ENCODE results near the gene SASH1. TPM values are rescaled to one million over a fixed set of nuclear protein-coding genes. Genes with fewer than 3 reads are reported as not detected.

Gene SASH1
- total and polyA plus RNA-seq, 2 of the 8 experiments (the other 6 are each of a cell fraction or from before 2014, with no cell fraction given): 6.0 to 20.2 TPM

- Histone ChIP-seq H3K9ac (replicated peaks in 1 of 4; ENCODE audit: extremely low read depth in 1 of 4, low read depth in 3 of 4, low read length in 3 of 4) (no peak overlapping the region), H3K4me3 (ENCODE audit: extremely low read depth in 1 of 4, insufficient read depth in 2 of 4, low read depth in 3 of 4, low read length in 4 of 4) (no peak overlapping the region), H3K4me2 (ENCODE audit: insufficient read depth in 1 of 2, low read depth in 2 of 2, low read length in 2 of 2) (no peak overlapping the region), H3K36me3 (ENCODE audit: control insufficient read depth in 2 of 4, insufficient read depth in 4 of 4, low read length in 3 of 4) (peaks cover 16 to 31% (median 28%) of the 10 kb centered on the region in 4 experiments), H3K56ac (replicated peaks; ENCODE audit: insufficient read length, low read depth, low read length) (no peak overlapping the region), H3K23ac (ENCODE audit: insufficient read length) (no peak overlapping the region), H3K14ac (ENCODE audit: insufficient read length) (no peak overlapping the region), H3K27ac (ENCODE audit: low read depth, low read length) (no peak overlapping the region), H2AFZ (ENCODE audit: low read length) (no peak overlapping the region), H3K27me3 (replicated peaks in 1 of 4; ENCODE audit: control insufficient read depth in 3 of 4, extremely low read depth in 1 of 4, insufficient read depth in 3 of 4, low read length in 3 of 4) (no peaks in the 10 kb centered on the region), H2BK120ac (replicated peaks; ENCODE audit: low read depth, low read length) (no peak overlapping the region), H2AK5ac (ENCODE audit: low read depth, low read length) (no peak overlapping the region), H4K5ac (ENCODE audit: insufficient read length, low read depth, low read length) (no peak overlapping the region), H3K4me1 (replicated peaks in 1 of 4; ENCODE audit: control insufficient read depth in 3 of 4, insufficient read depth in 4 of 4, low read length in 3 of 4) (peaks cover 0 to 9% (median 5%) of the 10 kb centered on the region in 4 experiments; a peak in 6 of 7 replicates), H3K79me2 (ENCODE audit: control insufficient read depth in 1 of 2, insufficient read depth in 2 of 2, low read length in 2 of 2) (no peaks in the 10 kb centered on the region), H3K18ac (ENCODE audit: extremely low read depth, low read length) (no peak overlapping the region), H4K8ac (ENCODE audit: extremely low read depth, insufficient read depth, low read length) (no peak overlapping the region), H2BK20ac (ENCODE audit: low read length) (no peak overlapping the region), H3K9me3 (ENCODE audit: insufficient read depth in 2 of 2, low read depth in 1 of 2, low read length in 1 of 2) (peaks cover 0 to 2% of the 10 kb centered on the region in 2 experiments; a peak in 1 of 4 replicates), H3K4ac (replicated peaks; ENCODE audit: insufficient read length, low read depth, low read length) (no peak overlapping the region), H2BK12ac (ENCODE audit: low read depth, low read length) (no peak overlapping the region), H3K79me1 (ENCODE audit: low read depth, low read length) (no peaks in the 10 kb centered on the region), H4K20me1 (replicated peaks in 1 of 2; ENCODE audit: control insufficient read depth in 1 of 2, insufficient read depth in 2 of 2, low read length in 2 of 2) (no peaks in the 10 kb centered on the region), H3K23me2 (ENCODE audit: low read depth, low read length) (no peaks in the 10 kb centered on the region), H2BK5ac (ENCODE audit: low read depth, low read length) (no peak overlapping the region), H4K91ac (replicated peaks; ENCODE audit: insufficient read length, low read length) (no peak overlapping the region), H2BK15ac (ENCODE audit: low read length) (no peak overlapping the region)
- ChIA-PET CTCF (ENCODE audit: partially characterized antibody) (interaction anchor here (0.6 to 2.8 kb wide), 9 partner anchors 11 to 461 kb away, joined by 3 to 14 read pairs (median 3); no protein-coding TSS in a partner anchor), POLR2A (ENCODE audit: partially characterized antibody) (no interaction called here)
- FAIRE-seq (no peak), DNase-seq (ENCODE audit: low read depth in 1 of 2, low spot score in 2 of 2) (no peak)
- TF ChIP-seq BACH1 (IDR thresholded peaks at IDR 0.05; ENCODE audit: low read length): no peak
- no peak for TF ChIP-seq GABPA (IDR thresholded peaks at IDR 0.05; ENCODE audit: borderline replicate concordance, insufficient read depth, low read length)
- no peak for TF ChIP-seq RFX5 (IDR thresholded peaks at IDR 0.05; ENCODE audit: borderline replicate concordance, low read depth, low read length)
- TF ChIP-seq PHF8 (conservative IDR thresholded peaks at IDR 0.05; ENCODE audit: low read depth, low read length): no peak
- TF ChIP-seq SIX5 (IDR thresholded peaks at IDR 0.05; ENCODE audit: low read depth, low read length): no peak
- TF ChIP-seq SP1 (IDR thresholded peaks at IDR 0.05; ENCODE audit: low read depth, low read length): no peak
- TF ChIP-seq RBBP5 (IDR thresholded peaks at IDR 0.05; ENCODE audit: borderline replicate concordance, low read depth, low read length): no peak
- no peak for TF ChIP-seq TCF12 (IDR thresholded peaks at IDR 0.05; ENCODE audit: low read depth, low read length)
- no peak for TF ChIP-seq SIN3A (conservative IDR thresholded peaks at IDR 0.05 in 1 of 2, IDR thresholded peaks at IDR 0.05 in 1 of 2; ENCODE audit: low read depth in 1 of 2, low read length in 2 of 2)
- TF ChIP-seq RNF2 (IDR thresholded peaks at IDR 0.05; ENCODE audit: borderline replicate concordance, low read depth, low read length, missing control alignments, poor library complexity, severe bottlenecking): no peak
- TF ChIP-seq GTF2F1 (IDR thresholded peaks at IDR 0.05; ENCODE audit: borderline replicate concordance, low read depth, low read length): no peak
- 92% methylated on average over 13 of the region's 13 CpGs; no CpG with 5 or more reads in 1 of the 2 experiments for WGBS, 2 experiments (ENCODE audit: extremely low coverage in 1 of 2, insufficient coverage in 1 of 2, insufficient read length in 1 of 2, insufficient replicate concordance in 2 of 2, low coverage in 1 of 2, low lambda C conversion rate in 2 of 2, missing lambda C conversion rate in 1 of 2)
Observed at GRCh38 chr6:148529010-148529409, 186.4 kb downstream of the SASH1 start.

Data from H1 (cell line).